HFFc6 (cell line): Measurements from ENCODE around the gene TOMM20. TPM values are rescaled to one million over a fixed set of nuclear protein-coding genes. Genes with fewer than 3 reads are reported as not detected.
"Not testable (repeated sequence)": the region's sequence is repeated elsewhere in the genome, so short reads cannot be mapped to it uniquely, and the experiment has no call there.

Experiments used
- DNase-seq: peaks from one replicate; pipeline ENCODE4 v3.0.0-alpha.2; 2018
- H3K27ac Mint-ChIP-seq: 2 replicates; pipeline ENCODE4 v1.8.0; 2020; ENCODE audit warnings: mild to moderate bottlenecking, mixed read lengths
- H3K27me3 Mint-ChIP-seq: 2 replicates; pipeline ENCODE4 v1.8.0; 2021; ENCODE audit warnings: mild to moderate bottlenecking, moderate library complexity, mixed read lengths; ENCODE audit not compliant: insufficient read depth
- H3K36me3 Mint-ChIP-seq: 2 replicates; pipeline ENCODE4 v1.8.0; 2021; ENCODE audit warnings: low read depth, mixed read lengths
- H3K4me1 Mint-ChIP-seq: 2 replicates; pipeline ENCODE4 v1.8.0; 2020; ENCODE audit warnings: low read depth, mixed read lengths
- H3K4me3 Mint-ChIP-seq: 2 replicates; pipeline ENCODE4 v1.8.0; 2020; ENCODE audit warnings: mild to moderate bottlenecking, moderate library complexity, mixed read lengths
- H3K9me3 Mint-ChIP-seq: 2 replicates; pipeline ENCODE4 v1.8.0; 2020; ENCODE audit warnings: mild to moderate bottlenecking, mixed read lengths
- CTCF ChIP-seq: fragments of 200-600 bp; sonication (generic); IDR thresholded peaks from 2 replicates; pipeline ENCODE4 v1.5.0; 2021; ENCODE audit warnings: antibody characterized with exemption, mild to moderate bottlenecking
- total RNA-seq, 6 experiments: library from RNA; stranded (reverse); fragmentation: NEBNext Ultra II Directional; extraction: Animal tissue kit (Norgen Biotek cat#: 25700); gene quantifications; 2 replicates in 1 of 6; 3 replicates in 5 of 6; pipeline ENCODE4 v1.2.3, GENCODE V29; 2021

TOMM20 gene
- total RNA-seq, 6 experiments from 2014 or later, result 98.4 to 126 (median 110) TPM

GRCh38 chr1:235075048-235075776, 53.4 kb downstream of the TOMM20 start:
- Mint-ChIP-seq H3K4me3 (peak overlapping the region; percentile 88), H3K27me3 (no peaks in the 10 kb centered on the region), H3K4me1 (peaks cover 34% of the 10 kb centered on the region), H3K27ac (peak overlapping the region; percentile 99), H3K36me3 (no peaks in the 10 kb centered on the region), H3K9me3 (no peaks in the 10 kb centered on the region)
- TF ChIP-seq CTCF, result no peak
- peak; percentile 94 for DNase-seq

GRCh38 chr1:235074523-235075047, 54.1 kb downstream of the TOMM20 start:
- Mint-ChIP-seq H3K9me3 (no peaks in the 10 kb centered on the region), H3K27ac (peak overlapping the region; percentile 99), H3K27me3 (no peaks in the 10 kb centered on the region), H3K4me1 (peaks cover 40% of the 10 kb centered on the region), H3K36me3 (no peaks in the 10 kb centered on the region), H3K4me3 (peak overlapping the region; percentile 88)
- peak; percentile 85 for DNase-seq
- TF ChIP-seq CTCF, result no peak

- no peak for TF ChIP-seq CTCF
- no peak for DNase-seq
- Mint-ChIP-seq H3K27me3 (no peaks in the 10 kb centered on the region), H3K4me3 (peak overlapping the region; percentile 88), H3K9me3 (no peaks in the 10 kb centered on the region), H3K4me1 (peaks cover 46% of the 10 kb centered on the region), H3K36me3 (no peaks in the 10 kb centered on the region), H3K27ac (peak overlapping the region; percentile 99)
Measured at GRCh38 chr1:235073968-235074522, 54.6 kb downstream of the TOMM20 start.

- DNase-seq, result no peak
- TF ChIP-seq CTCF, result no peak
- no peaks in the 10 kb centered on the region for H3K9me3 Mint-ChIP-seq
- no peaks in the 10 kb centered on the region for H3K27me3 Mint-ChIP-seq
- no peak overlapping the region for H3K4me3 Mint-ChIP-seq
- peaks cover 51% of the 10 kb centered on the region for H3K4me1 Mint-ChIP-seq
- H3K27ac Mint-ChIP-seq, result no peak overlapping the region
- no peaks in the 10 kb centered on the region for H3K36me3 Mint-ChIP-seq
Measured at GRCh38 chr1:235073331-235073967, 55.2 kb downstream of the TOMM20 start.

GRCh38 chr1:235072577-235072976, 56.1 kb downstream of the TOMM20 start:
- H3K27me3 Mint-ChIP-seq, H3K27ac Mint-ChIP-seq, H3K4me3 Mint-ChIP-seq, H3K36me3 Mint-ChIP-seq, DNase-seq, H3K9me3 Mint-ChIP-seq: not testable (repeated sequence)
- peaks cover 60% of the 10 kb centered on the region for H3K4me1 Mint-ChIP-seq

- no peaks in the 10 kb centered on the region for H3K36me3 Mint-ChIP-seq
- no peak overlapping the region for H3K27ac Mint-ChIP-seq
- peaks cover 65% of the 10 kb centered on the region for H3K4me1 Mint-ChIP-seq
Measured at GRCh38 chr1:235072096-235072495, 56.5 kb downstream of the TOMM20 start.

More at GRCh38 chr1:235072096-235072495, 56.5 kb downstream of the TOMM20 start:
- DNase-seq, result no peak
- H3K4me3 Mint-ChIP-seq, result no peak overlapping the region
- no peaks in the 10 kb centered on the region for H3K27me3 Mint-ChIP-seq
- TF ChIP-seq CTCF, result no peak
- H3K9me3 Mint-ChIP-seq, result no peaks in the 10 kb centered on the region
